HPDE6-E6E7 (cell line): Measurements from ENCODE around the gene PTPRM.

Source experiments
- DNase-seq: peaks from one replicate; pipeline ENCODE4 v3.0.0; 2011; ENCODE audit warnings: missing footprints; ENCODE audit errors: extremely low spot score

The PTPRM gene

GRCh38 chr18:7566567-7567473 is at the start of gene PTPRM:
TSS of gene PTPRM (plus strand) at chr18:7567316. CDS start at chr18:7567819, 503 bp downstream.
- DNase-seq, result peak; percentile 46

DNA sequence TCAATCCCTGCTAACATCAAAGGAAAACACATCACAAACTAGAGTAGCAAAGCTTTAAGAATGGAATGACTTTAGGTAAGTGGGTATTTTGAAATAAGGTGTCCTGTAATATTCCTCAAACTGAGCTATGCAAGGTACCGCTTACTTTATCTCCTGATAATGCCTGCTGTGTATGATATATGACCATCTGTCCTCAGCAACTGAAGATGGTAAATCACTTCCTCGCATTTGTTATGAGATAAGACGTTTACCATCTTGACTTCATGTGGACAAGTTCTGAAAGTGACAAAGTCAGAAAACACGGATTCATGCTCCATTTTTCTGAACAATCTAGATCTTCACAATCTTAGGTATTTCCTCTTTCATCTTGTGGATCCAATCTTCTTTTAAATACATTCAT is 49.3 kb upstream of the PTPRM start:
- DNase-seq, result no peak

GRCh38 chr18:7520200-7520785 is 46.8 kb upstream of the PTPRM start:
- DNase-seq, result no peak

DNA sequence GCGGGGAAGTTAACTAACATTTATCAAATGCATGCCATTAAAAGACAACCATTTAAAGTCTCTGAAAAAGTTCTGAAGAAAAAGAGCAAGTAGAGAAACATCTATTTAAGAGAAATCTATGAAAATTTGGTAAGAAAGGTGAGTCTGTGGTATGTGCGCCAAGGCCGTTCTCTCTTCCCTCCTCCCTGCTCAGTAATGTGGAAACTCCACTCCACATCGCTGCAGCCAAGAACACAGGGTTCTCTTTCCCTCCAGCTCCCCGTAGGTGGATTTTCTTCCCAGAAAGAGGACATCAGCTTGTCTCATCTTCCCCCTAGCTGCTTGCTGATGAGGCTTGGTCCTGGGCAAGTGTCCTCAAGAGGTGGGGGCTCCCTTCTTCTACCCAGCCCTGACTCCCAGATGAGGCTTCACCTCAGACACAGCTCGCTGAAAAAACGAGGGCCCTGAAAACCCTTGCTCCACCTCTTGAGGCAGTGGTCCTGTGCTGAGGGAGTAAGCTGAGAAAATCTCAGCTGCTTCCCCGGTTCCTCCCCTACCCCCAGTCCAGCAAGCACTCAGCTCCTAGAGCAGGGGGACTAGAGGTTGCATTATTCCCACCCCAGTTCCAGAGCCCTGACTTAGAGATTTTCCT is 45.8 kb upstream of the PTPRM start:
- DNase-seq, result no peak

DNA sequence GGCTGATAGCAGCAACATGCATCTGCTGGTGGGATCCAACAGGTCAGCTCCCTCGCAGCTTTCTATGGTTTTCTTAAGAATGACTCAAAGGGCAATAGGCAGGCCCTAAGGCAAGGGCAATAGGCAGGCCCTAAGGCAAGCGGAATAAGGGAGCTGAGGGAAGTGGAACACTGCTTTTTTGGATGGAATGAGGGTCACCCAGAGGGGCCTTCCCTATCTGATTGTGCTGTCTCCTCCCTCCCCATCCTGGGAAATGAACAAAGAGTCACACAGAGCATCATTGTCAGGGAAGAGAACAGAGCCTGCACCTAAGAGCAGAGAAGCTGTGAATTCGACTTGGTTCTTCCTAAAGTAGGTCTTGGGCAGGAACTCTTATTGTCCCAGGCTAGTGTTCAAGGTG is 43.3 kb upstream of the PTPRM start:
- no peak for DNase-seq

DNA sequence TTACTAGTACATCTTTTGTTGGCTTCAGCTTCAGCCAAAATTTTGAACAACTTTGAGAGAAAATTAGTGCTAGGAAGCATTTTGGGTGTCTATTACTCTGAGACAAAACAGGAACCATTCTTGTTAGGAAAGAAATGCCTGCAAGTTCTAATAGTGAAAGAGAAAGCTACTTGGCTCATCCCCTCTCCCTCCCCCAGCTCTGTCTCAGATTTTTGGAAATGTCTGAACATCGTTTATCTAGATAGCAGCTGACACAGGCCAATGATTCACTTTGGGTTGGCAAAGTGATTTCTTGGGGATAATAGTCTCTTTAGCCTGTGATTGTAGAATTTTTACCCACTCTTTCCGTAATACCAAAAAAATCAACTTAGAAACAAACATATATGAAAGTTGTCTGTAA is 42.3 kb upstream of the PTPRM start:
- no peak for DNase-seq

DNA sequence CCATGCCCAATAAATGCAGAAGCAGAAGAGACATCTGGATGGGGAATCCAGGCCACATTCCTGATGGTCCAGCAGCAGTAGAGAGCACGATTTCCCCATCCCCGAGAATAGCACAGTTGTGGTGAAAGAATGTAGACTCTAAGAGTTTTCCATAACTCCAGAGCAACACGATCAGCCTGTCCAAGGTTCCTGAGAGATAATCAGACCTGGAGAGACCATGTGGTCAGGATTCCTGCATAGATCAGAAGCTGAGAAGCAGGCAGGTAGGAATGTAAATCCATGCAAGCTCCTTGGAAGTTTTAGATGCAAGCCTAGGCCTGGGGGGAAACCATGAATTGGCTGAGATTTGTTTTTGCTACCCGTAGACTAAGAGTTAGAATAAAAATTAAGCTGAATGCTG is 34.2 kb upstream of the PTPRM start:
- DNase-seq, result no peak

DNA sequence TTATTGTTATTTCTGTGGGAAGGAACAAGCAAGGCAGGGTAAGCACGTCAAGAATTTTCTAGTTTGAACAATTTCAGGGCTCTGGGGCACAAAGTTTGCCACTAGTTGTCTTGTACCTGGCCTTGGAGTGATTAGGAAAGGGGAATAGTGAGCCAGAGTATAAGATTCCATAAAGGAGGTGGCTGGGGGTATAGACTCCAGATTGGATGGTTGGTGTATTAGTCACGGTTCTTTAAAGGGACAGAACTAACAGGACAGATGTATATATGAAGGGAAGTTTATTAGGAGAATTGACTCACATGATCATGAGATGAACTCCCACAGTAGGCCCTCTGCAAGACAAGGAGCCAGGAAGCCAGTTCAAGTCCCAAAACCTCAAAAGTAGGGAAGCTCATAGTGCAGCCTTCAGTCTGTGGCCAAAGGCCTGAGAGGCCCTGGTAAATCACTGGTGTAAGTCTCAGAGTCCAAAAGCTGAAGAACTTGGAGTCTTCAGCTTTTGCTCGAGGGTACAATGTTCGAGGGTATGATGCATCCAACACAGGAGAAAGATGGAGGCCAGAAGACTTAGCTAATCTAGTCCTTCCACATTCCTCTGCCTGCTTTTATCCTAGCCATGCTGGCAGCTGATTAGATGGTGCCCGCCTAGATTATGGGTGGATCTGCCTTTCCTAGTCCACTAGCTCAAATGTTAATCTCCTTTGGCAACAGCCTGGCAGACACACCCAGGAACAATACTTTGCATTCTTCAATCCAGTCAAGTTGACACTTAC is 31.5 kb upstream of the PTPRM start:
- no peak for DNase-seq

GRCh38 chr18:7537145-7537544 is 30.0 kb upstream of the PTPRM start:
- DNase-seq, result no peak

DNA sequence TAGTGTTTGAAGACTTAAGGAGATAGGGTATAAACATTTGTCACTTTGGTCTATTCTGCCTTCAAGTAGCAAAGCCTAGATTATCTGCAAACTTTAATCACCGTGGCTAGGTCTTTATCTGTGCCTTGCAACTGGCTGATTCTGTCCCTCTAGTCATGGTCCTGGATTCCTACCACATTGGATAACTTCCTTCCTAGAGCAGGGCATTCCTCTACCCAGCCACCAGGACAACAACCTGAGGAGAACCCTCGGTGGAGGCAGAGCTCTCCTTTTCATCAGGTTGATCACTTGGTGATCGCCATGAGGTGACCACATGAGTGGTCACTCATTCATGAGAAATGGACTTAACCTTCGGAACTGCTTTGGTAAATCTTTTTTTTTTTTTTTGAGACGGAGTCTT is 25.3 kb upstream of the PTPRM start:
- DNase-seq, result no peak

DNA sequence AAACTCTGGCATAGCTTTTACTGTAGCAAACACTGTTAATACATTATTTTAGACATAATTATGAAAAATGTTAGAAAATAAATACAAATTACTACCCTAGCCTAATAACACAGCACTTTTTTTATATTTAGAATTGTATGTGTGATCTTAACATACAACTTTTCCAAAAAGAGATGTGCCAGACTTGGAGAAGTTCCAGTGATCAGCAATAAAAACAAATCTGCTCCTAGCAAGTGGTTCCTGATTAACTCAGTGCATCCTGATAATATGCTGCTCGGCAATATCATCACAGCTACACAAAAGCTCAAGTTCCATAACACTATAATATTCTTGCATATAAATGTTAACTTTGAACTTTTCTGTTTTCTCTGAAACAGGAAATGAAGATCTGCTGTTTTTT is 22.4 kb upstream of the PTPRM start:
- DNase-seq, result no peak

GRCh38 chr18:7545734-7546133 is 21.4 kb upstream of the PTPRM start:
- no peak for DNase-seq

GRCh38 chr18:7548221-7548620 is 18.9 kb upstream of the PTPRM start:
- no peak for DNase-seq

- DNase-seq, result no peak
Measured at GRCh38 chr18:7548721-7549120, 18.4 kb upstream of the PTPRM start.

GRCh38 chr18:7557973-7558372 is 9.1 kb upstream of the PTPRM start:
- no peak for DNase-seq

DNA sequence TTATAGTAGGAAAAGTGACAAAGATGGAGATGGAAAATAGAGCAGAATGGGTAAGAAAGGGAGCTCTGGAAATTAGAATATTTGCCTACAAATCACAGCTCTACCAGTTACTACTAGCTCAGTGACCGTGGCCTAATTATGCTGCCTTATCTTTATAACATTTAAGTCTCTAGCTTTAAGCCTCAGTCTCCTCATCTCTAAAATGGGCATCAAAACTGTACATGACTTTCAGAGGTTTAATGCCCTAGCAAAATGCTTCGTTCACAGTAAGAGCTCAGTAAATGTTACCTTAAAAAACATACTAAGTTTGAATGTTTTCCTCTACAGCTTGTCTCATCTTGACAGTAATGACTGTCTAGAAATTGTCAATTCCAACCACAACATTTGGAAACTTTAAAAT is 8.3 kb upstream of the PTPRM start:
- DNase-seq, result no peak

- DNase-seq, result no peak
Measured at GRCh38 chr18:7559709-7560319, 7.3 kb upstream of the PTPRM start.

- no peak for DNase-seq
Measured at GRCh38 chr18:7561909-7562460, 5.1 kb upstream of the PTPRM start.

- DNase-seq, result no peak
Measured at GRCh38 chr18:7562491-7562890, 4.6 kb upstream of the PTPRM start.

DNA sequence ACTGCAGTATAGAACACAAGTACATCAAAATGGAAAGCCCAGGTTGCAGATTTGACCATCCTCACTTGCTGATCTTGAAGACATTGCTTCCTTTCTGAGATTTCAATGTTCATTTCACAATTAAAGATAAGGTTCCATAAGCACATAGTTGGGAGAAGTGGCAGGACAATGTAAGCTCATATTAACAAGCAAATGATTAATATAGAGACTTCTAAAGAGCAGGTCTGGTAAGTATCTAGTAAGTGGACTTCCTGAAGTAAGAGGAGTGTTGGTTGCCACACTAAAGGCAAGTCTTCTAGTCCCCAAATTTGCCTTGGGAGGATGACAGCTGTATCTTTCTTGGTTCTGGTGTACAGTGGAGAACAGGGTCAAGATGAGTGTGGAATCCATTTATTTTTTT is 1.4 kb upstream of the PTPRM start:
- DNase-seq, result no peak

DNA sequence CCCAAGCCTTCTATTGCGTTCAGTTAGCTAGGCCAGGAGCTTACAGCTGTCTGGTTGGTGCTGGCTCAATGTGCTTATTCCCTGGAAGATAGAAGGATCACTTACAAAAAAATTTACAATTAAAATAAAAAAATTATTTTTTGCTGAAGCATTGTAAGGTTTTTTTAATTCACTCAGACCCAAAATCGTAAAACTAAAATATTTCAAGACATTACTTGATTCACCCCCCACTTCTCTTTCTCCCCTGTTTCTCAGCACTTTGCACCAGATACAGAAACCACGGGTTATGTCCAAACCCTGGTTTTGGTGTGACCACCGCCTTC is 911 bp upstream of the PTPRM start:
- DNase-seq, result no peak
